ENCODE measurements around the gene BCAP29. TPM values are rescaled to one million over a fixed set of nuclear protein-coding genes. Genes with fewer than 3 reads are reported as not detected.

BCAP29 gene
- total and polyA plus RNA-seq, 9 of the 15 experiments (the other 6 are each of a cell fraction or from before 2014, with no cell fraction given) = 63.4 to 137 (median 79.7) TPM

GRCh38 chr7:107599262-107599661 is 19.2 kb downstream of the BCAP29 start:
- in situ Hi-C loops (cut with MboI) (no loop called here), intact Hi-C loops (cut with micrococcal nuclease) (no loop called here)
- no peak overlapping the region for H3K4me3 ChIP-seq
- POLR2A ChIA-PET = interaction anchor here (0.8 to 1.3 kb wide), 2 partner anchors 15 to 36 kb away, joined by 3 to 4 read pairs; partner anchors contain the start of genes COG5 and DUS4L
- ATAC-seq = peak; percentile 53; the same call in 2 of the 3 replicates
- H3K36me3 ChIP-seq (ENCODE audit: control insufficient read depth, insufficient read depth, low read length) = peaks cover 73% of the 10 kb centered on the region
- H3K9me3 ChIP-seq (replicated peaks; ENCODE audit: control insufficient read depth, insufficient read depth, low read depth, low read length) = no peaks in the 10 kb centered on the region
- no peaks in the 10 kb centered on the region for H3K79me2 ChIP-seq (ENCODE audit: control insufficient read depth, insufficient read depth, low read length)
- TF ChIP-seq HDAC3 (IDR thresholded peaks at IDR 0.05; ENCODE audit: borderline replicate concordance, partially characterized antibody) (no peak), ZNF134 (CRISPR knock-in tag; conservative IDR thresholded peaks at IDR 0.05) (no peak), HNRNPH1 (optimal IDR thresholded peaks at IDR 0.05; ENCODE audit: low read depth, low read length) (no peak), L3MBTL2 (IDR thresholded peaks at IDR 0.05) (no peak), ZNF24 (IDR thresholded peaks at IDR 0.05) (no peak), TCF7L2 (IDR thresholded peaks at IDR 0.05; ENCODE audit: low read depth, low read length) (no peak), KLF6 (CRISPR knock-in tag; IDR thresholded peaks at IDR 0.05; ENCODE audit: borderline replicate concordance) (no peak), HMGN3 (IDR thresholded peaks at IDR 0.05; ENCODE audit: borderline replicate concordance, extremely low read depth, insufficient read length, low read depth, low read length) (no peak), ZNF347 (CRISPR knock-in tag; IDR thresholded peaks at IDR 0.05; ENCODE audit: low read depth) (no peak), ZNF146 (CRISPR knock-in tag; IDR thresholded peaks at IDR 0.05; ENCODE audit: unreplicated experiment) (no peak), LEF1 (IDR thresholded peaks at IDR 0.05) (no peak)
- TF ChIP-seq, protein P1, sequence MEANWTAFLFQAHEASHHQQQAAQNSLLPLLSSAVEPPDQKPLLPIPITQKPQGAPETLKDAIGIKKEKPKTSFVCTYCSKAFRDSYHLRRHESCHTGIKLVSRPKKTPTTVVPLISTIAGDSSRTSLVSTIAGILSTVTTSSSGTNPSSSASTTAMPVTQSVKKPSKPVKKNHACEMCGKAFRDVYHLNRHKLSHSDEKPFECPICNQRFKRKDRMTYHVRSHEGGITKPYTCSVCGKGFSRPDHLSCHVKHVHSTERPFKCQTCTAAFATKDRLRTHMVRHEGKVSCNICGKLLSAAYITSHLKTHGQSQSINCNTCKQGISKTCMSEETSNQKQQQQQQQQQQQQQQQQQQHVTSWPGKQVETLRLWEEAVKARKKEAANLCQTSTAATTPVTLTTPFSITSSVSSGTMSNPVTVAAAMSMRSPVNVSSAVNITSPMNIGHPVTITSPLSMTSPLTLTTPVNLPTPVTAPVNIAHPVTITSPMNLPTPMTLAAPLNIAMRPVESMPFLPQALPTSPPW (CRISPR knock-in tag; IDR thresholded peaks at IDR 0.05) = no peak
- TF ChIP-seq, protein P2, sequence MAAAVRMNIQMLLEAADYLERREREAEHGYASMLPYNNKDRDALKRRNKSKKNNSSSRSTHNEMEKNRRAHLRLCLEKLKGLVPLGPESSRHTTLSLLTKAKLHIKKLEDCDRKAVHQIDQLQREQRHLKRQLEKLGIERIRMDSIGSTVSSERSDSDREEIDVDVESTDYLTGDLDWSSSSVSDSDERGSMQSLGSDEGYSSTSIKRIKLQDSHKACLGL (CRISPR knock-in tag; IDR thresholded peaks at IDR 0.05; ENCODE audit: borderline replicate concordance, poor library complexity, severe bottlenecking) = no peak
- TF ChIP-seq, protein P3, sequence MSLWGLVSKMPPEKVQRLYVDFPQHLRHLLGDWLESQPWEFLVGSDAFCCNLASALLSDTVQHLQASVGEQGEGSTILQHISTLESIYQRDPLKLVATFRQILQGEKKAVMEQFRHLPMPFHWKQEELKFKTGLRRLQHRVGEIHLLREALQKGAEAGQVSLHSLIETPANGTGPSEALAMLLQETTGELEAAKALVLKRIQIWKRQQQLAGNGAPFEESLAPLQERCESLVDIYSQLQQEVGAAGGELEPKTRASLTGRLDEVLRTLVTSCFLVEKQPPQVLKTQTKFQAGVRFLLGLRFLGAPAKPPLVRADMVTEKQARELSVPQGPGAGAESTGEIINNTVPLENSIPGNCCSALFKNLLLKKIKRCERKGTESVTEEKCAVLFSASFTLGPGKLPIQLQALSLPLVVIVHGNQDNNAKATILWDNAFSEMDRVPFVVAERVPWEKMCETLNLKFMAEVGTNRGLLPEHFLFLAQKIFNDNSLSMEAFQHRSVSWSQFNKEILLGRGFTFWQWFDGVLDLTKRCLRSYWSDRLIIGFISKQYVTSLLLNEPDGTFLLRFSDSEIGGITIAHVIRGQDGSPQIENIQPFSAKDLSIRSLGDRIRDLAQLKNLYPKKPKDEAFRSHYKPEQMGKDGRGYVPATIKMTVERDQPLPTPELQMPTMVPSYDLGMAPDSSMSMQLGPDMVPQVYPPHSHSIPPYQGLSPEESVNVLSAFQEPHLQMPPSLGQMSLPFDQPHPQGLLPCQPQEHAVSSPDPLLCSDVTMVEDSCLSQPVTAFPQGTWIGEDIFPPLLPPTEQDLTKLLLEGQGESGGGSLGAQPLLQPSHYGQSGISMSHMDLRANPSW (CRISPR knock-in tag; IDR thresholded peaks at IDR 0.05) = no peak
- DNase-seq (ENCODE audit: extremely low read depth in 1 of 4, low spot score in 3 of 4) = no peak
- CTCF ChIA-PET (ENCODE audit: low intra/inter-chr PET ratio) = no interaction called here
- H4K20me1 ChIP-seq (replicated peaks; ENCODE audit: control insufficient read depth, insufficient read depth, low read length) = no peaks in the 10 kb centered on the region
- H3K4me1 ChIP-seq (replicated peaks in 1 of 2; ENCODE audit: control insufficient read depth in 2 of 2, insufficient read depth in 2 of 2, low read length in 2 of 2) = no peaks in the 10 kb centered on the region
- H3K9ac ChIP-seq (ENCODE audit: insufficient read depth in 1 of 2, low read depth in 2 of 2, low read length in 2 of 2) = no peak overlapping the region
- BruUV-seq (replicated peaks) = no TSS peak
- H3K4me2 ChIP-seq (ENCODE audit: insufficient read depth, low read length) = no peak overlapping the region
- FAIRE-seq = no peak
- H3K9me1 ChIP-seq (ENCODE audit: control insufficient read depth, insufficient read depth, low read length) = peaks cover 2% of the 10 kb centered on the region
- no peak overlapping the region for H2AFZ ChIP-seq (ENCODE audit: low read depth, low read length)
- no peak overlapping the region for H3K27ac ChIP-seq (ENCODE audit: extremely low read depth, low read depth, low read length)
- WGBS (ENCODE audit: insufficient coverage, low coverage, missing lambda C conversion rate) = 94% methylated on average over 1 of the region's 1 CpG
- no peaks in the 10 kb centered on the region for H3K27me3 ChIP-seq (ENCODE audit: control insufficient read depth in 2 of 2, insufficient read depth in 2 of 2, low read length in 2 of 2)
